HUES48 (cell line): ENCODE measurements around the gene RPTOR.

Source experiments
- H3K27ac ChIP-seq: one replicate; pipeline ENCODE4 v1.7.0; 2013; ENCODE audit warnings: low read depth, low read length, inconsistent platforms
- H3K27me3 ChIP-seq: 2 replicates; pipeline ENCODE4 v1.6.1; 2013; ENCODE audit warnings: mild to moderate bottlenecking, low read length; ENCODE audit not compliant: control insufficient read depth, insufficient read depth
- H3K36me3 ChIP-seq: 2 replicates; pipeline ENCODE4 v1.6.1; 2013; ENCODE audit warnings: low read length; ENCODE audit not compliant: control insufficient read depth, insufficient read depth
- H3K4me1 ChIP-seq: 2 replicates; pipeline ENCODE4 v1.6.1; 2013; ENCODE audit warnings: mild to moderate bottlenecking, low read length; ENCODE audit not compliant: control insufficient read depth, insufficient read depth
- H3K4me3 ChIP-seq: 2 replicates; pipeline ENCODE4 v1.5.1; 2013; ENCODE audit warnings: mild to moderate bottlenecking, low read depth, low read length
- H3K9ac ChIP-seq: 2 replicates; pipeline ENCODE4 v1.6.1; 2013; ENCODE audit warnings: mild to moderate bottlenecking, low read depth, low read length, moderate library complexity
- H3K9me3 ChIP-seq: 2 replicates; pipeline ENCODE4 v1.6.1; 2013; ENCODE audit warnings: low read length; ENCODE audit not compliant: control insufficient read depth, insufficient read depth

RPTOR gene

GRCh38 chr17:80675438-80676095 is 130.9 kb downstream of the RPTOR start:
- Histone ChIP-seq H3K4me3 (no peak overlapping the region), H3K9me3 (no peaks in the 10 kb centered on the region), H3K9ac (no peak overlapping the region), H3K27ac (no peak overlapping the region), H3K36me3 (no peaks in the 10 kb centered on the region), H3K4me1 (peaks cover 10% of the 10 kb centered on the region; the same call in 1 of the 2 replicates), H3K27me3 (no peaks in the 10 kb centered on the region)

- H3K9me3 ChIP-seq: no peaks in the 10 kb centered on the region
- H3K27ac ChIP-seq: no peak overlapping the region
- no peak overlapping the region for H3K9ac ChIP-seq
- peaks cover 10% of the 10 kb centered on the region; the same call in 1 of the 2 replicates for H3K4me1 ChIP-seq
- no peaks in the 10 kb centered on the region for H3K27me3 ChIP-seq
- H3K36me3 ChIP-seq: no peaks in the 10 kb centered on the region
- no peak overlapping the region for H3K4me3 ChIP-seq
Measured at GRCh38 chr17:80676096-80676466, 131.4 kb downstream of the RPTOR start.

GRCh38 chr17:80676564-80676963 is 131.9 kb downstream of the RPTOR start:
- Histone ChIP-seq H3K9ac (no peak overlapping the region), H3K4me3 (no peak overlapping the region), H3K4me1 (peaks cover 10% of the 10 kb centered on the region; the same call in 1 of the 2 replicates), H3K9me3 (no peaks in the 10 kb centered on the region), H3K36me3 (no peaks in the 10 kb centered on the region), H3K27me3 (no peaks in the 10 kb centered on the region), H3K27ac (no peak overlapping the region)

- Histone ChIP-seq H3K27ac (no peak overlapping the region), H3K4me1 (peaks cover 10% of the 10 kb centered on the region; the same call in 1 of the 2 replicates), H3K4me3 (no peak overlapping the region), H3K36me3 (no peaks in the 10 kb centered on the region), H3K9ac (no peak overlapping the region), H3K27me3 (no peaks in the 10 kb centered on the region), H3K9me3 (no peaks in the 10 kb centered on the region)
Measured at GRCh38 chr17:80677214-80677756, 132.6 kb downstream of the RPTOR start.

GRCh38 chr17:80679816-80680215 is 135.2 kb downstream of the RPTOR start:
- Histone ChIP-seq H3K36me3 (no peaks in the 10 kb centered on the region), H3K27ac (no peak overlapping the region), H3K9me3 (no peaks in the 10 kb centered on the region), H3K27me3 (no peaks in the 10 kb centered on the region), H3K9ac (no peak overlapping the region), H3K4me3 (no peak overlapping the region), H3K4me1 (peaks cover 10% of the 10 kb centered on the region; the same call in 1 of the 2 replicates)

GRCh38 chr17:80681215-80681614 is 136.6 kb downstream of the RPTOR start:
- Histone ChIP-seq H3K9ac (no peak overlapping the region), H3K9me3 (no peaks in the 10 kb centered on the region), H3K4me1 (peaks cover 10% of the 10 kb centered on the region; the same call in 1 of the 2 replicates), H3K4me3 (no peak overlapping the region), H3K36me3 (no peaks in the 10 kb centered on the region), H3K27me3 (no peaks in the 10 kb centered on the region), H3K27ac (no peak overlapping the region)

GRCh38 chr17:80682372-80682771 is 137.7 kb downstream of the RPTOR start:
- Histone ChIP-seq H3K27ac (no peak overlapping the region), H3K9ac (no peak overlapping the region), H3K4me3 (no peak overlapping the region), H3K4me1 (peaks cover 10% of the 10 kb centered on the region; the same call in 1 of the 2 replicates), H3K27me3 (no peaks in the 10 kb centered on the region), H3K9me3 (no peaks in the 10 kb centered on the region), H3K36me3 (no peaks in the 10 kb centered on the region)

GRCh38 chr17:80683625-80684104 is 139.0 kb downstream of the RPTOR start:
- Histone ChIP-seq H3K27me3 (no peaks in the 10 kb centered on the region), H3K36me3 (no peaks in the 10 kb centered on the region), H3K9ac (no peak overlapping the region), H3K9me3 (no peaks in the 10 kb centered on the region), H3K4me3 (no peak overlapping the region), H3K27ac (no peak overlapping the region), H3K4me1 (0 out of 2 replicates have a peak, but pooled peaks cover 5% of the 10 kb centered on the region)

- H3K4me3 ChIP-seq: no peak overlapping the region
- no peak overlapping the region for H3K27ac ChIP-seq
- no peak overlapping the region for H3K9ac ChIP-seq
- 0 out of 2 replicates have a peak, but pooled peaks cover 5% of the 10 kb centered on the region for H3K4me1 ChIP-seq
- no peaks in the 10 kb centered on the region for H3K9me3 ChIP-seq
- no peaks in the 10 kb centered on the region for H3K36me3 ChIP-seq
- no peaks in the 10 kb centered on the region for H3K27me3 ChIP-seq
Measured at GRCh38 chr17:80687839-80688238, 143.2 kb downstream of the RPTOR start.

GRCh38 chr17:80689129-80689619 is 144.5 kb downstream of the RPTOR start:
- Histone ChIP-seq H3K27ac (no peak overlapping the region), H3K27me3 (no peaks in the 10 kb centered on the region), H3K36me3 (no peaks in the 10 kb centered on the region), H3K4me1 (peaks cover 12% of the 10 kb centered on the region), H3K4me3 (no peak overlapping the region), H3K9ac (no peak overlapping the region), H3K9me3 (no peaks in the 10 kb centered on the region)

- Histone ChIP-seq H3K27ac (no peak overlapping the region), H3K9me3 (no peaks in the 10 kb centered on the region), H3K4me3 (no peak overlapping the region), H3K27me3 (no peaks in the 10 kb centered on the region), H3K36me3 (no peaks in the 10 kb centered on the region), H3K4me1 (peaks cover 19% of the 10 kb centered on the region), H3K9ac (no peak overlapping the region)
Measured at GRCh38 chr17:80691784-80692183, 147.1 kb downstream of the RPTOR start.
